Nephron (organoid): ENCODE data around the gene THADA.
"Not testable (repeated sequence)": the region's sequence is repeated elsewhere in the genome, so short reads cannot be mapped to it uniquely, and the experiment has no call there.

Experiments used
- H3K27ac Mint-ChIP-seq, 3 experiments: 2 replicates each; pipeline ENCODE4 v1.8.0; 2020; ENCODE audit warnings: mixed read lengths in 3 of 3, mild to moderate bottlenecking in 2 of 3, moderate library complexity in 1 of 3
- H3K27me3 Mint-ChIP-seq: 2 replicates; pipeline ENCODE4 v1.8.0; 2021; ENCODE audit warnings: low read depth, mild to moderate bottlenecking, moderate library complexity, mixed read lengths
- H3K36me3 Mint-ChIP-seq: 2 replicates; pipeline ENCODE4 v1.8.0; 2020; ENCODE audit warnings: low read depth, mixed read lengths
- H3K4me1 Mint-ChIP-seq: 2 replicates; pipeline ENCODE4 v1.8.0; 2020; ENCODE audit warnings: mixed read lengths
- H3K4me3 Mint-ChIP-seq, 3 experiments: 2 replicates each; pipeline ENCODE4 v1.8.0; 2020; ENCODE audit warnings: mild to moderate bottlenecking in 3 of 3, mixed read lengths in 3 of 3, moderate library complexity in 2 of 3
- H3K9me3 Mint-ChIP-seq: 2 replicates; pipeline ENCODE4 v1.8.0; 2020; ENCODE audit warnings: mixed read lengths
- TF ChIP-seq, protein P1 (sequence below), 3 experiments: fragments of 200-600 bp; sonication (generic); IDR thresholded peaks; one replicate each; pipeline ENCODE4 v1.5.0; 2021; ENCODE audit warnings: antibody characterized with exemption in 3 of 3; ENCODE audit not compliant: unreplicated experiment in 3 of 3

The THADA gene

DNA sequence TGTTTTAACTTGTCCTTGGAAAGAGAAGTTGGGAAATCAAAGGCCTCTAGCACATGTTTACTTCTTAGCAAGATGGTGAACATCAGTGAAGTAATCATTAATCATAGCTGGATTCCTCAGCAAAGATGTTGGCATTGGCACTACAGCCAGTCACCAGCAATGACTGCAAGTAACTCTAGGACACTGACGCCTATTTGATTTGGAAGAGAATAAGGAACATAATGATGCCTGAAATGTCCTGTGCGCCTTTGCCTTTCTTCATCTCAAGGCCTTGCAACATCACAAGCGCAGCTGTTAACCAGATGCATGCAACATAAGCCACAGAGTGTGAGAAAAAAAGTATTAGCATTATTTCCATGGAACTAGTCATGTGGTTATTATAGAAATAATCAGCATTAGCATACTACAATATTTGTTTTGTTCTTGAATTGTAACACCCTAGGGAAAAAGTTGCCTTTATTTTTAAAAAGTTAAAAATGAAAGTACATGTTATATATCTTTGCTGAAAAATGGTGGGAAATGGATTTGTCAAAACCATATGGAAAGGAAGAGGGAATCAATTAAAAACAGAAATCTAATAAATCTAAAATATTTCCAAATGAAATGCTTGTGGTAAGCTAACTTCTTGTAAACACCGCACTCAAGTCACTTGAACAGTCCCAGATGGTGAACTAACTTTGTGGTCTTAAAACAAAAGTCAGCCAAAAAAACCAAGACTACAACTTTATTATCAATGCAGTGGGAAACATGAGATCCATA, 55.6 kb downstream of the THADA start:
- TF ChIP-seq, protein P1, sequence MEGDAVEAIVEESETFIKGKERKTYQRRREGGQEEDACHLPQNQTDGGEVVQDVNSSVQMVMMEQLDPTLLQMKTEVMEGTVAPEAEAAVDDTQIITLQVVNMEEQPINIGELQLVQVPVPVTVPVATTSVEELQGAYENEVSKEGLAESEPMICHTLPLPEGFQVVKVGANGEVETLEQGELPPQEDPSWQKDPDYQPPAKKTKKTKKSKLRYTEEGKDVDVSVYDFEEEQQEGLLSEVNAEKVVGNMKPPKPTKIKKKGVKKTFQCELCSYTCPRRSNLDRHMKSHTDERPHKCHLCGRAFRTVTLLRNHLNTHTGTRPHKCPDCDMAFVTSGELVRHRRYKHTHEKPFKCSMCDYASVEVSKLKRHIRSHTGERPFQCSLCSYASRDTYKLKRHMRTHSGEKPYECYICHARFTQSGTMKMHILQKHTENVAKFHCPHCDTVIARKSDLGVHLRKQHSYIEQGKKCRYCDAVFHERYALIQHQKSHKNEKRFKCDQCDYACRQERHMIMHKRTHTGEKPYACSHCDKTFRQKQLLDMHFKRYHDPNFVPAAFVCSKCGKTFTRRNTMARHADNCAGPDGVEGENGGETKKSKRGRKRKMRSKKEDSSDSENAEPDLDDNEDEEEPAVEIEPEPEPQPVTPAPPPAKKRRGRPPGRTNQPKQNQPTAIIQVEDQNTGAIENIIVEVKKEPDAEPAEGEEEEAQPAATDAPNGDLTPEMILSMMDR (IDR thresholded peaks at IDR 0.05; ENCODE audit: unreplicated experiment in 3 of 3), result no peak
- H3K36me3 Mint-ChIP-seq, result peaks cover 10% of the 10 kb centered on the region
- H3K27ac Mint-ChIP-seq, result peak overlapping the region; percentile 26 to 69 (median 48)
- H3K4me3 Mint-ChIP-seq, result no peak overlapping the region
- H3K27me3 Mint-ChIP-seq, result no peaks in the 10 kb centered on the region
- H3K4me1 Mint-ChIP-seq, result peaks cover 7% of the 10 kb centered on the region
- H3K9me3 Mint-ChIP-seq, result peaks cover 2% of the 10 kb centered on the region

DNA sequence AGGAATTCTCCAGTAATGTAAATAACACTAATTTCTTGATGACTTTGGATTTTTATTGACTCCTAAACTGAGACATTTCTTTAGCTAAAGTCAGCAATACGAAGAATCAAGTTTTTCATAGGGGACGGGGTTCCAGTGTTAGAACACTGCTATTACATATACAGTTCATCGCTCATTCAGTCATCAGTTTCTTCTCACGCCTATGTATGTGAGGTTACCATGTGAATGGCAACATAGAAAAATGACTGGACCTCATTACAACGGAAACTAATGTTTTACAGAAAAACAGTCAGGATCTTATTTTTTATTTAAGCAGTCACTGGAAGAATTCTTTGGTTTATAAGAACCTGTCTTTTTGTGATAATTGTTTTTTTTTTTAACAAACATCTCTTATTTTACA, 56.4 kb downstream of the THADA start:
- peaks cover 7% of the 10 kb centered on the region for H3K4me1 Mint-ChIP-seq
- H3K4me3 Mint-ChIP-seq, result no peak overlapping the region
- H3K9me3 Mint-ChIP-seq, result peaks cover 3% of the 10 kb centered on the region
- TF ChIP-seq, protein P1 (IDR thresholded peaks at IDR 0.05; ENCODE audit: unreplicated experiment in 3 of 3), result no peak
- no peak overlapping the region for H3K27ac Mint-ChIP-seq
- H3K27me3 Mint-ChIP-seq, result no peaks in the 10 kb centered on the region
- H3K36me3 Mint-ChIP-seq, result peaks cover 17% of the 10 kb centered on the region

DNA sequence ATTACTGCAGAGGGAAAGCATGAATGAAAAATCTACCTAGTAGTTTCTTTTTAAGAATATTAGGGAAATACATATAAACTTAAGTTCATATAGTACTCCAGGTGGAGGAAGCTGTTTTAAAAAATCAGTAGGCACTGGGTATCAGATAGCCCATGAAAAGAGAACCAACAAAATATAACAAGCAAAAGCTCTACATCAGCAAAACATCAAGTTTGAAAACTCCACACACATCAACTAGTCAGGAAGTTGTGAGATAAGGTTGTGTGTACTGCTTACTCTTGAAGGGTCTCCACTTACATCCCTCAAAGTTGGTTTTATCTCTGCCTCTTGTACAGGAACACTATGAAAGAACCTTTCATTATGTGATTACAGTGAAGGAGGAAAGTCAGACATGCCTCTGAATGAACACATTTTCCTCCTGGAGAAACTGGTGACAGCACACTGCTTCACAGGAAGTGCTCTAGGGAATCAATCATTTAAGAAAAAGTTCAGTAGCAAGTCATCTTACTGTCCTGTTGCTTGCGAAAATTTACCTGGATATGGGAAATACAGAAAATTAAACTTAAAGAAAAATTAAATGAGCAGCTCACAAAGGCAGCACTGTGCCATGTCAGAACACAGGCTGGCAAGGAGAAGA, 57.7 kb downstream of the THADA start:
- Mint-ChIP-seq H3K36me3 (peaks cover 26% of the 10 kb centered on the region), H3K27ac (no peak overlapping the region), H3K4me1 (peaks cover 7% of the 10 kb centered on the region), H3K27me3 (no peaks in the 10 kb centered on the region), H3K9me3 (peaks cover 3% of the 10 kb centered on the region), H3K4me3 (no peak overlapping the region)
- TF ChIP-seq, protein P1 (IDR thresholded peaks at IDR 0.05; ENCODE audit: unreplicated experiment in 3 of 3), result no peak

DNA sequence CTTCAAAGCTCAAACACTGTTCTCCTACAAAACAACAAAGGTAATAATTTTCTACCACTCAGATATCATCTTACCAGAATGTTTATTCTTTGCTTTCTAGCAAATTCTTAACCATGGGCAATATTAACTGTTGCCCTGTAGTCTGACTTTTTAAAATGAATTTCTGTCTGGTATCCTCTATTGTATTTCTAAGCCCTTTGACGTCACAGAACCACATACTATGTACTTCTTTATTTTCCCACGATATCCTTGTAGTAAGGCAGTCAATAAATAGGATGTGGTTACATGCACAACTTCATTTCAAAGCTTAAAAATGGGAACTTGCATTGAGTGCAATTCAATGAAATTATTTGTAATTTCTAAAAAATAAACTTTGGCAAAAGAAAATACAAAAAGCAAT, 58.7 kb downstream of the THADA start:
- no peaks in the 10 kb centered on the region for H3K27me3 Mint-ChIP-seq
- H3K36me3 Mint-ChIP-seq, result peaks cover 34% of the 10 kb centered on the region
- H3K27ac Mint-ChIP-seq, result no peak overlapping the region
- no peak overlapping the region for H3K4me3 Mint-ChIP-seq
- H3K9me3 Mint-ChIP-seq, result peaks cover 3% of the 10 kb centered on the region
- H3K4me1 Mint-ChIP-seq, result peaks cover 7% of the 10 kb centered on the region
- TF ChIP-seq, protein P1 (IDR thresholded peaks at IDR 0.05; ENCODE audit: unreplicated experiment in 3 of 3), result no peak

DNA sequence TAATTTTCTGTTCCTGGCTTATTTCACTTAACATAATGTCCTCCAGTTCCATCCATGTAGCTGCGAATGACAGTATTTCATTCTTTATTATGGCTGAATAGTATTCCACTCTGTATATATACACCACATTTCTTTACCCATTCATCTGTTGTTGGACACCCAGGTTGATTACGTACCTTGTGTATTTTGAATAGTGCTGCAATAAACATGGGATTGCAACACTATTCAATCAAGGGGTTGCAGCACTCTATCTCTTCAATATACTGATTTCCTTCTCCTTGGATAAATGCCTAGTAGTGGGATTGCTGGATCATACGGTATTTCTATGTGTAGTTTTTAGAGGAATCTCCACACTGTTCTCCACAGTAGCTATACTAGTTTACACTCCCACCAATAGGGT, 61.3 kb downstream of the THADA start:
- H3K27me3 Mint-ChIP-seq, result no peaks in the 10 kb centered on the region
- H3K27ac Mint-ChIP-seq, result no peak overlapping the region
- TF ChIP-seq, protein P1 (IDR thresholded peaks at IDR 0.05; ENCODE audit: unreplicated experiment in 3 of 3), result no peak
- peaks cover 39% of the 10 kb centered on the region for H3K36me3 Mint-ChIP-seq
- H3K4me3 Mint-ChIP-seq, result no peak overlapping the region
- no peaks in the 10 kb centered on the region for H3K4me1 Mint-ChIP-seq
- H3K9me3 Mint-ChIP-seq, result peaks cover 3% of the 10 kb centered on the region

DNA sequence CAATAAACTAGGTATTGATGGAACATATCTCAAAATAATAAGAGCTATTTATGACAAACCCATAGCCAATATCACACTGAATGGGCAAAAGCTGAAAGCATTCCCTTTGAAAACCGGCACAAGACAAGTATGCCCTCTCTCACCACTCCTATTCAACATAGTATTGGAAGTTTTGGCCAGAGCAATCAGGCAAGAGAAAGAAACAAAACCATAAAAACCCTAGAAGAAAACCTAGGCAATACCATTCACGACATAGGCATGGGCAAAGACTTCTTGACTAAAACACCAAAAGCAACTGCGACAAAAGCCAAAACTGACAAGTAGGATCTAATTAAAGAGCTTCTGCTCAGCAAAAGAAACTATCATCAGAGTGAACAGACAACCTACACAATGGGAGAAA, 63.3 kb downstream of the THADA start:
- not testable (repeated sequence) for H3K4me1 Mint-ChIP-seq, H3K27me3 Mint-ChIP-seq, H3K4me3 Mint-ChIP-seq, H3K27ac Mint-ChIP-seq, H3K9me3 Mint-ChIP-seq
- peaks cover 34% of the 10 kb centered on the region for H3K36me3 Mint-ChIP-seq
